Thyroid gland (tissue), 4 donors: ENCODE measurements around the gene BAG1.

Source experiments
- POLR2A ChIP-seq, 2 donors: fragments of 450-650 bp; IDR thresholded peaks; one replicate each; pipeline ENCODE4 v1.6.1; 2017; ENCODE audit warnings: antibody characterized with exemption in 2 of 2, mild to moderate bottlenecking in 2 of 2, moderate library complexity in 1 of 2
- TF ChIP-seq, protein P1 (sequence below), 6 experiments: fragments of 200-600 bp in 3 of 6; fragments of 450-650 bp in 3 of 6; sonication (generic) in 3 of 6; IDR thresholded peaks; one replicate each; pipeline ENCODE4 v1.5.1; 2016 to 2019; ENCODE audit warnings: antibody characterized with exemption in 6 of 6, mild to moderate bottlenecking in 2 of 6, inconsistent platforms in 1 of 6, moderate library complexity in 1 of 6

GRCh38 chr9:33311953-33312352 lies 47.4 kb upstream of the BAG1 start:
- TF ChIP-seq, protein P1, sequence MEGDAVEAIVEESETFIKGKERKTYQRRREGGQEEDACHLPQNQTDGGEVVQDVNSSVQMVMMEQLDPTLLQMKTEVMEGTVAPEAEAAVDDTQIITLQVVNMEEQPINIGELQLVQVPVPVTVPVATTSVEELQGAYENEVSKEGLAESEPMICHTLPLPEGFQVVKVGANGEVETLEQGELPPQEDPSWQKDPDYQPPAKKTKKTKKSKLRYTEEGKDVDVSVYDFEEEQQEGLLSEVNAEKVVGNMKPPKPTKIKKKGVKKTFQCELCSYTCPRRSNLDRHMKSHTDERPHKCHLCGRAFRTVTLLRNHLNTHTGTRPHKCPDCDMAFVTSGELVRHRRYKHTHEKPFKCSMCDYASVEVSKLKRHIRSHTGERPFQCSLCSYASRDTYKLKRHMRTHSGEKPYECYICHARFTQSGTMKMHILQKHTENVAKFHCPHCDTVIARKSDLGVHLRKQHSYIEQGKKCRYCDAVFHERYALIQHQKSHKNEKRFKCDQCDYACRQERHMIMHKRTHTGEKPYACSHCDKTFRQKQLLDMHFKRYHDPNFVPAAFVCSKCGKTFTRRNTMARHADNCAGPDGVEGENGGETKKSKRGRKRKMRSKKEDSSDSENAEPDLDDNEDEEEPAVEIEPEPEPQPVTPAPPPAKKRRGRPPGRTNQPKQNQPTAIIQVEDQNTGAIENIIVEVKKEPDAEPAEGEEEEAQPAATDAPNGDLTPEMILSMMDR (IDR thresholded peaks at IDR 0.05), result no peak
- no peak for TF ChIP-seq POLR2A (IDR thresholded peaks at IDR 0.05)
